ENCODE measurements around the gene METRN. TPM values are rescaled to one million over a fixed set of nuclear protein-coding genes. Genes with fewer than 3 reads are reported as not detected.
"Not testable (repeated sequence)": the region's sequence is repeated elsewhere in the genome, so short reads cannot be mapped to it uniquely, and the experiment has no call there.

Gene METRN
- polyA plus RNA-seq, 1 experiment: 33.7 TPM

DNA sequence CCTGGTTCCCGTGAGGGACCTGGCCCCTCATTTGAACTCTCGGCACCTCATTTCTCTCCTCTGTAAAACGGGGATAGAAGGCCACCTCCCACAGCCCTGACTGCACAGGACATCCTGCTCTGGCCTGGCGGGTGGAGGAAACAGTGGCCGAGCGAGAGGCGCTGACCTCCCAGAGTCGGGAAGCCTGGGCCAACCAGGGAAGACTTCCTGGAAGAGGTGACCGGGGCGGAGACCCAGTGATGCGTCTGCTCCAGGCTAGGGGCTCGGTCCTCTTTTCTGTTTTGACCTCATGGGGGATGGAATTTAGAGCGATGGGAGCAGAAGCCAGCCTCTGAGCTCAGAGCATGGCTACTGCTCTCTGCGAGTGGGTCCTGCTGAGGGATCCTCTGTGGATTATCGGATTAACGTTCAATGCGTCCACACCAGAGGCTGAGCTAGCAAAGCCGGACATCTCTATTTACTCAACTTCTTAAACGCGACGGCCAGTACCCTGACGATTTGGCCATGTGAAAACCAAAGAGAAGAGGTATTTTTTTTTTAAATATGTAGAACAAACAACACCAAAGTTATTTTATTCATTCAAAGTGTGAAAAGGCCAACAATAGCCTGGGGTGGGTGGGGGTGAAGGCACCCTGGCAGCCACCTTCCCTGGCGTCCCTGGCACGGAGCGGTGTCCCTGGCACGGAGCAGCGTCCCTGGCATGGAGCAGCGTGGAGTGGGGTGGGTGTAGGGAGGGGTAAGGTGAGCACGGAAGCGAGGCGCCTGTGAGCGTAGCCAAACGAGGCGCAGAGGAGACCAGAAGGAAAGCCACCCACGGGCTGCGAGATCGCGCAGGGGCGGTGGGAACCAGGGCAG, 36.5 kb downstream of the METRN start:
- Histone ChIP-seq H3K27me3 (ENCODE audit: control insufficient read depth, insufficient read depth, low read length) (0 out of 2 replicates have a peak, but pooled peaks cover 3% of the 10 kb centered on the region), H3K4me3 (ENCODE audit: low read depth, low read length) (no peak overlapping the region), H3K36me3 (ENCODE audit: control insufficient read depth, insufficient read depth, low read length) (no peaks in the 10 kb centered on the region)
- TF ChIP-seq, protein P1, sequence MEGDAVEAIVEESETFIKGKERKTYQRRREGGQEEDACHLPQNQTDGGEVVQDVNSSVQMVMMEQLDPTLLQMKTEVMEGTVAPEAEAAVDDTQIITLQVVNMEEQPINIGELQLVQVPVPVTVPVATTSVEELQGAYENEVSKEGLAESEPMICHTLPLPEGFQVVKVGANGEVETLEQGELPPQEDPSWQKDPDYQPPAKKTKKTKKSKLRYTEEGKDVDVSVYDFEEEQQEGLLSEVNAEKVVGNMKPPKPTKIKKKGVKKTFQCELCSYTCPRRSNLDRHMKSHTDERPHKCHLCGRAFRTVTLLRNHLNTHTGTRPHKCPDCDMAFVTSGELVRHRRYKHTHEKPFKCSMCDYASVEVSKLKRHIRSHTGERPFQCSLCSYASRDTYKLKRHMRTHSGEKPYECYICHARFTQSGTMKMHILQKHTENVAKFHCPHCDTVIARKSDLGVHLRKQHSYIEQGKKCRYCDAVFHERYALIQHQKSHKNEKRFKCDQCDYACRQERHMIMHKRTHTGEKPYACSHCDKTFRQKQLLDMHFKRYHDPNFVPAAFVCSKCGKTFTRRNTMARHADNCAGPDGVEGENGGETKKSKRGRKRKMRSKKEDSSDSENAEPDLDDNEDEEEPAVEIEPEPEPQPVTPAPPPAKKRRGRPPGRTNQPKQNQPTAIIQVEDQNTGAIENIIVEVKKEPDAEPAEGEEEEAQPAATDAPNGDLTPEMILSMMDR (IDR thresholded peaks at IDR 0.05; ENCODE audit: insufficient read depth, low read depth, low read length): no peak
- ChIA-PET POLR2A (no interaction called here), CTCF (interaction anchor here (0.5 to 2.7 kb wide), 6 partner anchors 8 to 38 kb away, joined by 3 to 12 read pairs (median 4); partner anchors contain the start of genes CIAO3 and MSLN)
- DNase-seq (ENCODE audit: low read depth): no peak

DNA sequence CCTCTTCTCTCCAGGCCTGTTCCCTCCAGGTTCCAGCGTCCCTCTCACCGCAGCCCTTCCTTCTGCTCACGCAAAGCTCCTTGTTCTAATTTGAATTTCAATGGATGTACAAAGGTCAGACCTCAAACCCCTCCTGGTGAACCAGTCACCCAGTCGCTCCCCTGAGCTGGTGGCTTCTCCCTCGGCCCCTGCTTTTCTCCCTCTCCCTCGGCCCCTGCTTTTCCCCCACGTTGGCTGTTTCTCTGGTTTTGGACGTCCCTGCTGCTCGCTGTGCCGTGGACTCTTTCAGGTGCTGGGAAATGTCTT, 37.0 kb downstream of the METRN start:
- CTCF ChIA-PET: interaction anchor here (1.2 to 2.3 kb wide), 3 partner anchors 9 to 34 kb away, joined by 3 to 11 read pairs (median 4); partner anchors contain the start of gene MSLN
- no peak for DNase-seq (ENCODE audit: low read depth)
- TF ChIP-seq, protein P1 (IDR thresholded peaks at IDR 0.05; ENCODE audit: insufficient read depth, low read depth, low read length): no peak
- 0 out of 2 replicates have a peak, but pooled peaks cover 3% of the 10 kb centered on the region for H3K27me3 ChIP-seq (ENCODE audit: control insufficient read depth, insufficient read depth, low read length)
- H3K36me3 ChIP-seq (ENCODE audit: control insufficient read depth, insufficient read depth, low read length): no peaks in the 10 kb centered on the region
- H3K4me3 ChIP-seq (ENCODE audit: low read depth, low read length): no peak overlapping the region
- POLR2A ChIA-PET: no interaction called here

DNA sequence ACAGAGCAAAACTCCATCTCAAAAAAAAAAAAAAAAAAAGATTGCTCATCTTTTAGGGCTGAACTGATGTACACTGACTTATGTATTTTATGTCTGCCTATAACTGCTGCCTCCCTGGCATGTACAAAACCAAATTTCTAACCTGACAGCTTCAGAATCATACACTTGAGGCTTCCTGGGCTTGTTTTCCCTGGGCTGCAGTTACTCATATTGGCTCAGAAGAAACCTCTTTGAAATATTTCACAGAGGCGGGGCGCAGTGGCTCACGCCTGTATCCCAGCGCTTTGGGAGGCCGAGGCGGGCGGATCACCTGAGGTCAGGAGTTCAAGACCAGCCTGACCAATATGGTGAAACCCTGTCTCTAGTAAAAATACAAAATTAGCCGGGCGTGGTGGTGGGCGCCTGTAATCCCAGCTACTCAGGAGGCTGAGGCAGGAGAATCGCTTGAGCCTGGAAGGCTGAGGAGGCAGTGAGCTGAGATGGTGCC, 39.2 kb downstream of the METRN start:
- H3K27me3 ChIP-seq (ENCODE audit: control insufficient read depth, insufficient read depth, low read length); CTCF ChIA-PET: not testable (repeated sequence)

DNA sequence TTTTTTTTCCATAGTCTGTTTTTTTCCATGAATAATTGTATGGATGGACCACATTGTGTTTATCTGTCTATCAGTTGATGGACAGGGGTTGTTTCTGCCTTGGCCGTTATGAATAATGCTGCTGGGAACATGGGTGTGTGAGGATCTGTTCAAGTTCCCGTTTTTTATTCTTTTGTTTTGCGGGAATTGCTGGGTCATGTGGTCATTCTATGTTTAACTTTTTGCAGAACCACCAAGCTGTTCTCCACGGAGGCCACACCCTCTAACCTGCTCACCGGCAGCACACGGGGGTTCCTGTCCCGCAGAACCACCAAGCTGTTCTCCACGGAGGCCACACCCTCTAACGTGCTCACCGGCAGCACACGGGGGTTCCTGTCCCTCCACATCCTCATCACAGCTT, 39.7 kb downstream of the METRN start:
- POLR2A ChIA-PET: no interaction called here
- CTCF ChIA-PET: no interaction called here
- TF ChIP-seq, protein P1 (IDR thresholded peaks at IDR 0.05; ENCODE audit: insufficient read depth, low read depth, low read length): no peak
- no peaks in the 10 kb centered on the region for H3K36me3 ChIP-seq (ENCODE audit: control insufficient read depth, insufficient read depth, low read length)
- DNase-seq (ENCODE audit: low read depth): no peak
- H3K4me3 ChIP-seq (ENCODE audit: low read depth, low read length): no peak overlapping the region
- H3K27me3 ChIP-seq (ENCODE audit: control insufficient read depth, insufficient read depth, low read length): 0 out of 2 replicates have a peak, but pooled peaks cover 3% of the 10 kb centered on the region

More for the DNA sequence above, 39.2 kb downstream of the METRN start:
- H3K36me3 ChIP-seq (ENCODE audit: control insufficient read depth, insufficient read depth, low read length); DNase-seq (ENCODE audit: low read depth); POLR2A ChIA-PET; H3K4me3 ChIP-seq (ENCODE audit: low read depth, low read length): not testable (repeated sequence)

DNA sequence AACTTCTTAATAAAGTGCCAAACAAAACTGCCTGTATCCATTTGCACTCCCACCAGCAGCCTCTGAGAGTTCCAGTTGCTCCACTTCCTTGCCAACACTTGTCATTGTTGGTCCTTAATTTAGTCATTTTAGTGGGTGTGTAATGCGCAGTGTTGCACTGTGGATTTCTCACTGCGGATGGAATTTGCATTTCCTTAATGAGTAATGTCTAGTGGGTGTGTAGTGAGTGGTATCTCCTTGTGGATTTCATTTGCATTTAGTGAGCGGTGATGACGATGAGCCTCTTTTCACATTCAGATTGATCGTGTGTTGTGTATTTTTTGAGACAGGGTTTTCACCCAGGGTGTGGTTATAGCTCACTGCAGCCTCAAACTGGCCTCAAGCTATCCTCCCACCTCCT, 41.5 kb downstream of the METRN start:
- H3K27me3 ChIP-seq (ENCODE audit: control insufficient read depth, insufficient read depth, low read length): 0 out of 2 replicates have a peak, but pooled peaks cover 3% of the 10 kb centered on the region
- ChIA-PET POLR2A (no interaction called here), CTCF (interaction anchor here (1.0 kb wide), 1 partner anchor 14 kb away, joined by 3 read pairs; no protein-coding TSS in a partner anchor)
- no peak overlapping the region for H3K4me3 ChIP-seq (ENCODE audit: low read depth, low read length)
- H3K36me3 ChIP-seq (ENCODE audit: control insufficient read depth, insufficient read depth, low read length): no peaks in the 10 kb centered on the region
- TF ChIP-seq, protein P1 (IDR thresholded peaks at IDR 0.05; ENCODE audit: insufficient read depth, low read depth, low read length): no peak
- no peak for DNase-seq (ENCODE audit: low read depth)

All from BJ (cell line).